Measurements from ENCODE around the gene CDKN1B.

GRCh38 chr12:12721814-12722434 lies 4.8 kb downstream of the CDKN1B start:
- TF ChIP-seq POLR2A (IDR thresholded peaks at IDR 0.05) = no peak
- TF ChIP-seq CTCF (IDR thresholded peaks at IDR 0.05) = no peak
- TF ChIP-seq POLR2AphosphoS5 (IDR thresholded peaks at IDR 0.05) = no peak
- TF ChIP-seq EP300 (IDR thresholded peaks at IDR 0.05) = no peak

Data from suprapubic skin (tissue), 4 donors.